Measurements from ENCODE around the gene PRLH.
"Not testable (repeated sequence)": the region's sequence is repeated elsewhere in the genome, so short reads cannot be mapped to it uniquely, and the experiment has no call there.

The PRLH gene

GRCh38 chr2:237602409-237602808, 36.0 kb downstream of the PRLH start:
- DNase-seq: no peak

GRCh38 chr2:237603049-237603717, 36.8 kb downstream of the PRLH start:
- DNase-seq: no peak

GRCh38 chr2:237603718-237604362, 37.5 kb downstream of the PRLH start:
- DNase-seq: no peak

- no peak for DNase-seq
Measured at GRCh38 chr2:237604391-237604790, 38.0 kb downstream of the PRLH start.

- DNase-seq: no peak
Measured at GRCh38 chr2:237604960-237605359, 38.6 kb downstream of the PRLH start.

- not testable (repeated sequence) for DNase-seq
Measured at GRCh38 chr2:237606522-237606921, 40.1 kb downstream of the PRLH start.

- DNase-seq: no peak
Measured at GRCh38 chr2:237612527-237613357, 46.4 kb downstream of the PRLH start.

GRCh38 chr2:237613679-237614078, 47.3 kb downstream of the PRLH start:
- DNase-seq: no peak

- no peak for DNase-seq
Measured at GRCh38 chr2:237614151-237614720, 47.9 kb downstream of the PRLH start.

GRCh38 chr2:237615631-237616249, 49.4 kb downstream of the PRLH start:
- no peak for DNase-seq

- no peak for DNase-seq
Measured at GRCh38 chr2:237616373-237616733, 50.0 kb downstream of the PRLH start.

Data from NCI-H510A (cell line).